ENCODE measurements around the gene CEP152.

- TF ChIP-seq POLR2A (IDR thresholded peaks at IDR 0.05; ENCODE audit: low read length) (no peak), GATA1 (IDR thresholded peaks at IDR 0.05; ENCODE audit: low read depth, low read length) (no peak)
These were observed 44.9 kb upstream of the CEP152 start for GRCh38 chr15:48855501-48856440.

Data from erythroblast (primary cell).